Right atrium auricular region (tissue), 2 donors: ENCODE data around the gene AKAP8L. TPM values are rescaled to one million over a fixed set of nuclear protein-coding genes. Genes with fewer than 3 reads are reported as not detected.
"Not testable (repeated sequence)": the region's sequence is repeated elsewhere in the genome, so short reads cannot be mapped to it uniquely, and the experiment has no call there.

Experiments used
- DNase-seq: peaks from one replicate; pipeline ENCODE4 v3.0.0-alpha.2; 2019; ENCODE audit warnings: low spot score
- H3K27ac ChIP-seq, 2 donors: fragments of 200-600 bp; sonication (generic); 1 replicate in 1 of 2; 2 replicates in 1 of 2; pipeline ENCODE4 v1.5.1; 2016 to 2019
- H3K27me3 ChIP-seq, 2 donors: fragments of 200-600 bp; sonication (generic); one replicate each; pipeline versions ENCODE4 v1.5.1 to v1.6.0; 2017 to 2019
- H3K36me3 ChIP-seq: fragments of 200-600 bp; sonication (generic); one replicate; pipeline ENCODE4 v1.5.1; 2016
- H3K4me1 ChIP-seq, 2 donors: fragments of 200-600 bp; sonication (generic); one replicate each; pipeline versions ENCODE4 v1.5.1 to v1.6.0; 2017 to 2019
- H3K4me3 ChIP-seq, 2 donors: fragments of 200-600 bp; sonication (generic); 1 replicate in 1 of 2; 2 replicates in 1 of 2; pipeline ENCODE4 v1.5.1; 2017 to 2019; ENCODE audit warnings: mild to moderate bottlenecking in 1 of 2, moderate library complexity in 1 of 2
- H3K9me3 ChIP-seq, 2 donors: fragments of 200-600 bp; sonication (generic); one replicate each; pipeline ENCODE4 v1.5.1; 2019
- CTCF ChIP-seq, 2 donors: fragments of 200-600 bp; sonication (generic); IDR thresholded peaks; one replicate each; pipeline ENCODE4 v1.5.1; 2019; ENCODE audit warnings: antibody characterized with exemption in 2 of 2
- total RNA-seq, 2 donors: library from RNA; depleted of rRNA; stranded (reverse); fragments of >200 nt; gene quantifications; one replicate each; pipeline ENCODE4 v1.1.0, GENCODE V29; 2016

The AKAP8L gene
- total RNA-seq, 2 donors from 2014 or later, result 66.5 to 78.2 TPM

GRCh38 chr19:15399635-15400034, 19.2 kb downstream of the AKAP8L start:
- H3K27ac ChIP-seq, result no peak overlapping the region
- DNase-seq, result no peak
- no peaks in the 10 kb centered on the region for H3K9me3 ChIP-seq
- TF ChIP-seq CTCF (IDR thresholded peaks at IDR 0.05), result no peak
- H3K4me3 ChIP-seq, result no peak overlapping the region
- H3K4me1 ChIP-seq, result peaks cover 0 to 44% of the 10 kb centered on the region in 2 donors
- H3K36me3 ChIP-seq, result peaks cover 79% of the 10 kb centered on the region
- no peaks in the 10 kb centered on the region for H3K27me3 ChIP-seq

GRCh38 chr19:15399234-15399515, 19.6 kb downstream of the AKAP8L start:
- Histone ChIP-seq H3K27ac (no peak overlapping the region), H3K27me3 (no peaks in the 10 kb centered on the region), H3K4me3 (no peak overlapping the region), H3K4me1 (peaks cover 0 to 39% of the 10 kb centered on the region in 2 donors), H3K36me3 (peaks cover 84% of the 10 kb centered on the region), H3K9me3 (no peaks in the 10 kb centered on the region)
- TF ChIP-seq CTCF (IDR thresholded peaks at IDR 0.05), result no peak
- DNase-seq, result no peak

GRCh38 chr19:15398501-15399233, 20.1 kb downstream of the AKAP8L start:
- H3K4me3 ChIP-seq, result no peak overlapping the region
- peaks cover 88% of the 10 kb centered on the region for H3K36me3 ChIP-seq
- no peaks in the 10 kb centered on the region for H3K9me3 ChIP-seq
- H3K27me3 ChIP-seq, result no peaks in the 10 kb centered on the region
- TF ChIP-seq CTCF (IDR thresholded peaks at IDR 0.05), result no peak
- no peak for DNase-seq
- peaks cover 0 to 34% of the 10 kb centered on the region in 2 donors for H3K4me1 ChIP-seq
- no peak overlapping the region for H3K27ac ChIP-seq

- no peak overlapping the region for H3K27ac ChIP-seq
Measured at GRCh38 chr19:15397782-15398181, 21.0 kb downstream of the AKAP8L start.

GRCh38 chr19:15397236-15397635, 21.6 kb downstream of the AKAP8L start:
- peaks cover 90% of the 10 kb centered on the region for H3K36me3 ChIP-seq
- no peak for TF ChIP-seq CTCF (IDR thresholded peaks at IDR 0.05)
- H3K4me3 ChIP-seq, result no peak overlapping the region
- no peaks in the 10 kb centered on the region for H3K27me3 ChIP-seq
- no peak for DNase-seq
- no peak overlapping the region for H3K27ac ChIP-seq
- H3K4me1 ChIP-seq, result peaks cover 0 to 20% of the 10 kb centered on the region in 2 donors
- H3K9me3 ChIP-seq, result no peaks in the 10 kb centered on the region

More at GRCh38 chr19:15397782-15398181, 21.0 kb downstream of the AKAP8L start:
- H3K9me3 ChIP-seq, result no peaks in the 10 kb centered on the region
- H3K4me1 ChIP-seq, result peaks cover 0 to 25% of the 10 kb centered on the region in 2 donors
- DNase-seq, result no peak
- no peaks in the 10 kb centered on the region for H3K27me3 ChIP-seq
- peaks cover 88% of the 10 kb centered on the region for H3K36me3 ChIP-seq
- TF ChIP-seq CTCF (IDR thresholded peaks at IDR 0.05), result no peak
- H3K4me3 ChIP-seq, result no peak overlapping the region

- TF ChIP-seq CTCF (IDR thresholded peaks at IDR 0.05), result no peak
- peaks cover 93% of the 10 kb centered on the region for H3K36me3 ChIP-seq
- peaks cover 0 to 12% of the 10 kb centered on the region in 2 donors for H3K4me1 ChIP-seq
Measured at GRCh38 chr19:15396436-15396835, 22.4 kb downstream of the AKAP8L start.

GRCh38 chr19:15395251-15395650, 23.5 kb downstream of the AKAP8L start:
- H3K27me3 ChIP-seq, H3K9me3 ChIP-seq, H3K27ac ChIP-seq, DNase-seq, H3K4me3 ChIP-seq, H3K4me1 ChIP-seq: not testable (repeated sequence)
- H3K36me3 ChIP-seq, result peaks cover 81% of the 10 kb centered on the region

More at GRCh38 chr19:15396436-15396835, 22.4 kb downstream of the AKAP8L start:
- no peak overlapping the region for H3K4me3 ChIP-seq
- DNase-seq, result no peak
- H3K9me3 ChIP-seq, result no peaks in the 10 kb centered on the region
- no peak overlapping the region for H3K27ac ChIP-seq
- no peaks in the 10 kb centered on the region for H3K27me3 ChIP-seq
